ENCODE measurements around the gene VPS26C. TPM values are rescaled to one million over a fixed set of nuclear protein-coding genes. Genes with fewer than 3 reads are reported as not detected.
A peak's percentile ranks its signal among the peaks of the same experiment; 100 is the strongest.

The VPS26C gene
- total and polyA plus RNA-seq, 4 donors, result 19.8 to 61.1 (median 42.9) TPM

- peak overlapping the region; percentile 46 for H3K4me3 ChIP-seq
- H3K9ac ChIP-seq (ENCODE audit: insufficient read depth in 1 of 2, low read length in 2 of 2), result peak overlapping the region; percentile 34 to 75
- no peaks in the 10 kb centered on the region for H3K36me3 ChIP-seq (ENCODE audit: control insufficient read depth in 4 of 4, insufficient read depth in 4 of 4, low read length in 4 of 4)
- TF ChIP-seq CTCF (IDR thresholded peaks at IDR 0.05; ENCODE audit: control extremely low read depth, extremely low read depth), result no peak
- H3K27ac ChIP-seq (ENCODE audit: low read depth in 1 of 2, low read length in 1 of 2), result peak overlapping the region; percentile 98
- 2 to 3% methylated on average over 7 of the region's 7 CpGs for WGBS, 2 donors
- H3K27me3 ChIP-seq (ENCODE audit: control insufficient read depth in 3 of 3, insufficient read depth in 3 of 3, low read length in 2 of 3), result no peaks in the 10 kb centered on the region
- no peaks in the 10 kb centered on the region for H3K9me3 ChIP-seq (ENCODE audit: control insufficient read depth in 4 of 4, insufficient read depth in 3 of 4, low read length in 3 of 4)
- DNase-seq (no peak), ATAC-seq (ENCODE audit: insufficient read depth, low FRiP score) (no peak)
- peaks cover 6 to 9% (median 8%) of the 10 kb centered on the region in 5 donors for H3K4me1 ChIP-seq (ENCODE audit: control insufficient read depth in 5 of 5, insufficient read depth in 5 of 5, low read length in 5 of 5)
Measured at GRCh38 chr21:37268186-37268503, 1.0 kb upstream of the VPS26C start.

GRCh38 chr21:37266515-37267221 lies 466 bp downstream of the VPS26C start:
- no peak for TF ChIP-seq CTCF (IDR thresholded peaks at IDR 0.05; ENCODE audit: control extremely low read depth, extremely low read depth)
- Histone ChIP-seq H3K9ac (ENCODE audit: insufficient read depth in 1 of 2, low read length in 2 of 2) (peak overlapping the region in 1 of 2 donors; percentile 56), H3K9me3 (ENCODE audit: control insufficient read depth in 4 of 4, insufficient read depth in 3 of 4, low read length in 3 of 4) (no peaks in the 10 kb centered on the region), H3K27ac (ENCODE audit: low read depth in 1 of 2, low read length in 1 of 2) (peak overlapping the region; percentile 98), H3K27me3 (ENCODE audit: control insufficient read depth in 3 of 3, insufficient read depth in 3 of 3, low read length in 2 of 3) (no peaks in the 10 kb centered on the region), H3K4me1 (ENCODE audit: control insufficient read depth in 5 of 5, insufficient read depth in 5 of 5, low read length in 5 of 5) (peaks cover 6 to 9% (median 8%) of the 10 kb centered on the region in 5 donors), H3K4me3 (peak overlapping the region; percentile 99), H3K36me3 (ENCODE audit: control insufficient read depth in 4 of 4, insufficient read depth in 4 of 4, low read length in 4 of 4) (no peaks in the 10 kb centered on the region)
- ATAC-seq (ENCODE audit: insufficient read depth, low FRiP score), result peak; percentile 3
- 1% methylated on average over 38 to 39 of the region's 39 CpGs for WGBS, 2 donors
- peak; percentile 43 to 53 (median 50) for DNase-seq

GRCh38 chr21:37264808-37265207 lies 2.3 kb downstream of the VPS26C start:
- ATAC-seq (ENCODE audit: insufficient read depth, low FRiP score), result no peak
- H3K27me3 ChIP-seq (ENCODE audit: control insufficient read depth in 3 of 3, insufficient read depth in 3 of 3, low read length in 2 of 3), result no peaks in the 10 kb centered on the region
- no peak for DNase-seq
- WGBS, 2 donors, result 85 to 89% methylated on average over 4 of the region's 4 CpGs
- H3K4me1 ChIP-seq (ENCODE audit: control insufficient read depth in 5 of 5, insufficient read depth in 5 of 5, low read length in 5 of 5), result peaks cover 6 to 11% (median 7%) of the 10 kb centered on the region in 5 donors
- no peak overlapping the region for H3K9ac ChIP-seq (ENCODE audit: insufficient read depth in 1 of 2, low read length in 2 of 2)
- no peak overlapping the region for H3K4me3 ChIP-seq
- no peak for TF ChIP-seq CTCF (IDR thresholded peaks at IDR 0.05; ENCODE audit: control extremely low read depth, extremely low read depth)
- H3K27ac ChIP-seq (ENCODE audit: low read depth in 1 of 2, low read length in 1 of 2), result no peak overlapping the region
- H3K9me3 ChIP-seq (ENCODE audit: control insufficient read depth in 4 of 4, insufficient read depth in 3 of 4, low read length in 3 of 4), result no peaks in the 10 kb centered on the region
- no peaks in the 10 kb centered on the region for H3K36me3 ChIP-seq (ENCODE audit: control insufficient read depth in 4 of 4, insufficient read depth in 4 of 4, low read length in 4 of 4)
